Activated naive CD4-positive, alpha-beta T cell treated with anti-CD3 and anti-CD28 coated beads, Interleukin-2, amount 50 U/mL, for 16 hours (primary cell): ENCODE measurements around the gene NME8.

Source experiments
- DNase-seq: peaks from one replicate; pipeline ENCODE4 v3.0.0-alpha.2; 2020

Gene NME8

DNA sequence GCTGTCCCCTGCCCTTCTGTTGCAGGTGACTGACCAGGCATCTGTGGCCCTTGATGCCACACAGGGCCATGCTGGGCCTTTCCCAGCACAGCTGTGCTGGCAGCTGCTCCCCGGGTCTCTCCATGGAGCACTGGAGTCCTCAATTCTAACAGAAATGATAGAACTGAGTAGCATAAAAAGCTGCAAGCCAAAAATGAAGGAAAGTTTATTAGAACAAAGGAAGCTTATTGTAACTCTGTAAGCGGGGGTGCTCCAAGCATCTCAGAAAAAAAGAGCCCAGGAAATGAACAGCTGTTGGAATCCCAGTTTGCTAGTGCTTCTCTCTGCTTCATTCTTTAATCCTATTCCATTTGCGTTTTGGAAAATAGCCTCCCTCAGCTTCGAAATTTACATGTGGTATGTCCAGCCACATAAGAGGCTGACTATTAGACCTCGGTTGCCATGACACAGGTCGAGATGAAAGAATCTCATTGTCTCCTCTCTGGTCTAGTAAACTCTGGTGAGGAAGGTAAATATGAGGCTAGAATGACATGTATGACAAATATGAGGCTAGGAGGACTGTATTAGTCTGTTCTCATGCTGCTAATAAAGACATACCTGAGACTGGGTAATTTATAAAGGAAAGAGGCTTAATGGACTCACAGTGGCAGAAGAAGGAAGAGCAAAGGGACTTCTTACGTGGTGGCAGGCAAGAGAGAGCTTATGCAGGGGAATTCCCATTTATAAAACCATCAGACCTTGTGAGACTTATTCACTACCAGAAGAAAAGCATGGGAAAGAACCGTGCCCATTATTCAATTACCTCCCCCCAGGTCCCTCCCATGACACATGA is 95.7 kb downstream of the NME8 start:
- DNase-seq: no peak

- no peak for DNase-seq
These were observed 96.3 kb downstream of the NME8 start for GRCh38 chr7:37944737-37945054.

DNA sequence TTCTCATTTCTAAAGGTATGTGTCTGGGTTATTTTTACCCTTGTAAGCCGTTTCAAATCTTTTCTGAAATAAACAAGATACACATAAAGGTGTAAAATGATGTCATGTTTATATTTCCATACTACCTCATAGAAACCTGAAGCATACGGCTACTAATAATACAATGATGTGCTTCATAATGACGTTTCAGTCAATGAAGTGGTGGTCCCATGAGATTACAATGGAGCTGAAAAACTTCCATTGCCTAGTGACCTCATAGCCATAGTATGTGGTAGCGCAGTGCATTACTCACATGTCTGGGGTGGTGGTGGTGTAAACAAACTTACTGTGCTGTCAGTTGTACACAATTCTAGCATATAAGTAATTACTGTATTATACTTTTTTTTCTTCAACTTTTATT is 96.9 kb downstream of the NME8 start:
- no peak for DNase-seq

DNA sequence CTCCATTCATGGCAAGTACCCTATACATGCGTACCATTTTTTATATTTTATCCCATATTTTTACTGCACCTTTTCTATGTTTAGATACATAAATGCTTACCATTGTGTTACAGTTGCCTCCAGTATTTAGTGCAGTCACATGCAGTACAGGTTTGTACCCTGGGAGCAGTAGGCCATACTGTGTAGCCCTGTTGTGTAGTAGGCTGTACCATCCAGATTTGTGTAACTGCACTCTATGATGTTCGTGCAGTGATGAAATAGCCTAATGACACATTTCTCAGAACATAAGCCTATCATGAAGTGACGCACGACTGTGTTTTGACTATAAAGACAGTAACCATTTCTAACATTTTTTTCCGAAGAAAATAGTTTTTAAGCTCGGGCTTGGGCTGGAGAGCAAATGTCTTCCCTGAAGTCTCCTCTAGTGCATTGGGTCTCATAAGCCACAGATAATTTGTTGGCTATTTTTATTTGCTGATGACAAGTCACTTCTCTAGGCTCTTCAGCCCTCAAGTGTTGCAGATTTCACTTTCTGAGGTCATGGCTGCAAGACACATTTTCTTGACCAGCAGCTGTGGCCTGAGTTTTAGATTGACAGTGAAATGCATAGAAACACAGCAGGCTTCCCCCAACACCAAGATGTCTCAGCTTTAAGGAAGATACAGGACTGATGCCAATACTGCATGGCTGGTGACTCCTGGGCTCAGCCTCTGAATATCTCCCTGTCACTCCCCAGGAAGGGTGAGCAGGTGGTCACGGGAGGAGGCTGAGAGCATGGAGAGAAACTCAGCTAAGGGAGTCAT is 98.9 kb downstream of the NME8 start:
- DNase-seq: no peak

- DNase-seq: no peak
These were observed 99.5 kb downstream of the NME8 start for GRCh38 chr7:37947941-37948210.
